H9 (cell line): ENCODE results near the gene KRT80. TPM values are rescaled to one million over a fixed set of nuclear protein-coding genes. Genes with fewer than 3 reads are reported as not detected.

Experiments used
- DNase-seq: peaks from one replicate; pipeline ENCODE4 v3.0.0-alpha.2; 2017
- H2AFZ ChIP-seq: one replicate; pipeline ENCODE4 v1.6.1; 2013; ENCODE audit warnings: mild to moderate bottlenecking, low read length, control low read depth, moderate library complexity
- H2AK5ac ChIP-seq: 2 replicates; pipeline ENCODE4 v1.6.1; 2013; ENCODE audit warnings: low read length, control low read depth, mixed read lengths; ENCODE audit not compliant: insufficient read length
- H2BK120ac ChIP-seq: one replicate; pipeline ENCODE4 v1.6.1; 2013; ENCODE audit warnings: low read depth, mild to moderate bottlenecking, low read length, control low read depth, inconsistent platforms; ENCODE audit not compliant: poor library complexity, severe bottlenecking
- H2BK12ac ChIP-seq: 2 replicates; pipeline ENCODE4 v1.6.1; 2013; ENCODE audit warnings: low read length, control low read depth, mixed read lengths, low read depth; ENCODE audit not compliant: insufficient read length
- H2BK15ac ChIP-seq: 2 replicates; pipeline ENCODE4 v1.6.1; 2013; ENCODE audit warnings: low read depth, low read length, control low read depth
- H2BK20ac ChIP-seq: one replicate; pipeline ENCODE4 v1.6.1; 2013; ENCODE audit warnings: low read depth, mild to moderate bottlenecking, low read length, control low read depth, inconsistent platforms; ENCODE audit not compliant: poor library complexity, severe bottlenecking
- H2BK5ac ChIP-seq: 2 replicates; pipeline ENCODE4 v1.6.1; 2013; ENCODE audit warnings: low read length, control low read depth, mixed read lengths; ENCODE audit not compliant: insufficient read length
- H3K14ac ChIP-seq: 2 replicates; pipeline ENCODE4 v1.6.1; 2013; ENCODE audit warnings: low read length, control low read depth; ENCODE audit not compliant: insufficient read depth
- H3K18ac ChIP-seq: 2 replicates; pipeline ENCODE4 v1.6.1; 2013; ENCODE audit warnings: low read depth, mild to moderate bottlenecking, mixed read lengths, low read length, control low read depth; ENCODE audit not compliant: insufficient read length
- H3K23ac ChIP-seq: 2 replicates; pipeline ENCODE4 v1.6.1; 2013; ENCODE audit warnings: low read length, control low read depth, mixed read lengths, low read depth; ENCODE audit not compliant: insufficient read length
- H3K23me2 ChIP-seq: 2 replicates; pipeline ENCODE4 v1.6.1; 2013; ENCODE audit warnings: low read depth, mild to moderate bottlenecking, mixed read lengths, low read length, control low read depth; ENCODE audit not compliant: insufficient read length, poor library complexity, severe bottlenecking
- H3K27ac ChIP-seq: 2 replicates; pipeline ENCODE4 v1.5.1; 2013; ENCODE audit warnings: low read length, control low read depth, mixed read lengths, low read depth; ENCODE audit not compliant: insufficient read length
- H3K27me3 ChIP-seq: 2 replicates; pipeline ENCODE4 v1.6.1; 2013; ENCODE audit warnings: low read length, control low read depth, inconsistent platforms; ENCODE audit not compliant: insufficient read depth
- H3K4ac ChIP-seq: 2 replicates; pipeline ENCODE4 v1.6.1; 2013; ENCODE audit warnings: low read depth, mild to moderate bottlenecking, control low read depth, inconsistent platforms, low read length, moderate library complexity
- H3K4me1 ChIP-seq: 2 replicates; pipeline ENCODE4 v1.6.1; 2013; ENCODE audit warnings: low read length, control low read depth, inconsistent platforms; ENCODE audit not compliant: insufficient read depth
- H3K4me2 ChIP-seq: 2 replicates; pipeline ENCODE4 v1.6.1; 2013; ENCODE audit warnings: low read length, control low read depth, mixed read lengths; ENCODE audit not compliant: insufficient read length, insufficient read depth
- H3K56ac ChIP-seq: 2 replicates; pipeline ENCODE4 v1.6.1; 2013; ENCODE audit warnings: low read depth, mild to moderate bottlenecking, mixed read lengths, low read length, control low read depth; ENCODE audit not compliant: insufficient read length
- H3K79me1 ChIP-seq: 2 replicates; pipeline ENCODE4 v1.6.1; 2013; ENCODE audit warnings: low read depth, mild to moderate bottlenecking, moderate library complexity, low read length, control low read depth, inconsistent platforms; ENCODE audit not compliant: insufficient read depth, poor library complexity, severe bottlenecking
- H3K79me2 ChIP-seq: 2 replicates; pipeline ENCODE4 v1.6.1; 2013; ENCODE audit warnings: low read length, control low read depth, inconsistent platforms; ENCODE audit not compliant: insufficient read depth
- H3K9ac ChIP-seq: 2 replicates; pipeline ENCODE4 v1.6.1; 2013; ENCODE audit warnings: low read length, control low read depth, mixed read lengths; ENCODE audit not compliant: insufficient read length; ENCODE audit errors: extremely low read depth
- H3K9me3 ChIP-seq: one replicate; pipeline ENCODE4 v1.6.1; 2013; ENCODE audit warnings: low read depth, low read length, inconsistent platforms; ENCODE audit not compliant: control insufficient read depth
- H3T11ph ChIP-seq: one replicate; pipeline ENCODE4 v1.6.1; 2013; ENCODE audit warnings: mild to moderate bottlenecking, low read length, control low read depth, inconsistent platforms
- H4K20me1 ChIP-seq: one replicate; pipeline ENCODE4 v1.6.1; 2013; ENCODE audit not compliant: control insufficient read depth, insufficient read length, insufficient read depth
- H4K5ac ChIP-seq: 2 replicates; pipeline ENCODE4 v1.6.1; 2013; ENCODE audit warnings: low read depth, mild to moderate bottlenecking, mixed read lengths, low read length, control low read depth; ENCODE audit not compliant: insufficient read length
- H4K8ac ChIP-seq: replicated peaks from 2 replicates; pipeline ENCODE4 v1.6.1; 2013; ENCODE audit warnings: low read length, control low read depth, mixed read lengths, low read depth; ENCODE audit not compliant: insufficient read length
- H4K91ac ChIP-seq: 2 replicates; pipeline ENCODE4 v1.6.1; 2013; ENCODE audit warnings: low read depth, mild to moderate bottlenecking, moderate library complexity, mixed read lengths, low read length, control low read depth; ENCODE audit not compliant: insufficient read length
- H3K27ac Mint-ChIP-seq, 3 experiments: 2 replicates in 2 of 3; 3 replicates in 1 of 3; pipeline ENCODE4 v1.8.0; 2020 to 2021; ENCODE audit warnings: mixed read lengths in 3 of 3, mild to moderate bottlenecking in 1 of 3, moderate library complexity in 1 of 3
- H3K27me3 Mint-ChIP-seq: 2 replicates; pipeline ENCODE4 v1.8.0; 2021; ENCODE audit warnings: low read depth, mild to moderate bottlenecking, moderate library complexity, mixed read lengths
- H3K36me3 Mint-ChIP-seq, 3 experiments: 2 replicates in 2 of 3; 3 replicates in 1 of 3; pipeline ENCODE4 v1.8.0; 2020 to 2021; ENCODE audit warnings: low read depth in 3 of 3, mixed read lengths in 3 of 3; ENCODE audit not compliant: insufficient read depth in 1 of 3
- H3K4me1 Mint-ChIP-seq, 2 experiments: 2 replicates each; pipeline ENCODE4 v1.8.0; 2020; ENCODE audit warnings: mixed read lengths in 2 of 2
- H3K4me3 Mint-ChIP-seq, 2 experiments: 2 replicates in 1 of 2; 3 replicates in 1 of 2; pipeline ENCODE4 v1.8.0; 2020 to 2021; ENCODE audit warnings: mild to moderate bottlenecking in 2 of 2, mixed read lengths in 2 of 2, moderate library complexity in 1 of 2
- H3K9me3 Mint-ChIP-seq, 2 experiments: 2 replicates in 1 of 2; 3 replicates in 1 of 2; pipeline ENCODE4 v1.8.0; 2020; ENCODE audit warnings: mild to moderate bottlenecking in 2 of 2, mixed read lengths in 2 of 2, moderate library complexity in 1 of 2
- WGBS: extraction: QIAGEN DNeasy Blood & Tissue Kit; methylation state at CpG from one replicate; pipeline ENCODE4 v1.1.7; 2013; ENCODE audit warnings: missing lambda C conversion rate, low lambda C conversion rate, mixed read lengths; ENCODE audit not compliant: insufficient read length; ENCODE audit errors: extremely low coverage; 5-methylcytosine and 5-hydroxymethylcytosine counted together
- total RNA-seq: library from RNA; stranded (reverse); gene quantifications from 2 replicates; pipeline ENCODE4 v1.2.1, GENCODE V29; 2021
- TF ChIP-seq, protein P1 (sequence below): fragments of 200-600 bp; sonication (generic); conservative IDR thresholded peaks from 3 replicates; pipeline ENCODE4 v1.8.0; 2021; ENCODE audit warnings: antibody characterized with exemption, mild to moderate bottlenecking

The KRT80 gene
- total RNA-seq, 1 experiment from 2014 or later, result not detected

DNA sequence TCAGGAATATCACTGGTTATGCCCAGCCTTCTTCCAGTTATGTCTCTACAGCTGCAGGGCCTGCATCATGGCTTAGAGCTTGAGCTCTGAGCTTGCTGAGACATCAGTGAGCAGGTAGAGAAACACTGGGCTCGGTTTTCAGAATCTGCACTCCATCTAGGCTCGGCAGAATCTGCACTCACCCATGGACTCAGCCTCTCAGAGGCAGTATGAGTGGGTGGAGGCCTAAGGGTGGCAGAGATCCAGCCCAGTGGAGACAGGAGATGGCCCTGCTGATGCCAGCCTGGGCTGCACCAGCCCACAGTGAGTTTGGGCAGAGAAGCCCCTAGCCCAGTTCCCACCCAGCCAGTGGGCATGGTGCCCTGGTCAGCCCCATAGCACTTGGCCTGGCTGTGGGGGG is 12.8 kb downstream of the KRT80 start:
- no peak overlapping the region for H3K18ac ChIP-seq
- no peak overlapping the region for H3K4me3 Mint-ChIP-seq
- H3K79me2 ChIP-seq, result no peaks in the 10 kb centered on the region
- H3K9me3 Mint-ChIP-seq, result no peaks in the 10 kb centered on the region; a peak in 1 of 5 replicates
- H3K14ac ChIP-seq, result no peak overlapping the region
- TF ChIP-seq, protein P1, sequence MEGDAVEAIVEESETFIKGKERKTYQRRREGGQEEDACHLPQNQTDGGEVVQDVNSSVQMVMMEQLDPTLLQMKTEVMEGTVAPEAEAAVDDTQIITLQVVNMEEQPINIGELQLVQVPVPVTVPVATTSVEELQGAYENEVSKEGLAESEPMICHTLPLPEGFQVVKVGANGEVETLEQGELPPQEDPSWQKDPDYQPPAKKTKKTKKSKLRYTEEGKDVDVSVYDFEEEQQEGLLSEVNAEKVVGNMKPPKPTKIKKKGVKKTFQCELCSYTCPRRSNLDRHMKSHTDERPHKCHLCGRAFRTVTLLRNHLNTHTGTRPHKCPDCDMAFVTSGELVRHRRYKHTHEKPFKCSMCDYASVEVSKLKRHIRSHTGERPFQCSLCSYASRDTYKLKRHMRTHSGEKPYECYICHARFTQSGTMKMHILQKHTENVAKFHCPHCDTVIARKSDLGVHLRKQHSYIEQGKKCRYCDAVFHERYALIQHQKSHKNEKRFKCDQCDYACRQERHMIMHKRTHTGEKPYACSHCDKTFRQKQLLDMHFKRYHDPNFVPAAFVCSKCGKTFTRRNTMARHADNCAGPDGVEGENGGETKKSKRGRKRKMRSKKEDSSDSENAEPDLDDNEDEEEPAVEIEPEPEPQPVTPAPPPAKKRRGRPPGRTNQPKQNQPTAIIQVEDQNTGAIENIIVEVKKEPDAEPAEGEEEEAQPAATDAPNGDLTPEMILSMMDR, result no peak
- H3K56ac ChIP-seq, result no peak overlapping the region
- H2BK15ac ChIP-seq, result no peak overlapping the region
- no peak overlapping the region for H4K5ac ChIP-seq
- no peak overlapping the region for H3K27ac ChIP-seq
- no peaks in the 10 kb centered on the region for H3K36me3 Mint-ChIP-seq
- no peak overlapping the region for H2AFZ ChIP-seq
- no peak for DNase-seq
- H4K20me1 ChIP-seq, result no peaks in the 10 kb centered on the region
- H3T11ph ChIP-seq, result no peak overlapping the region
- H4K91ac ChIP-seq, result no peak overlapping the region
- H3K23ac ChIP-seq, result no peak overlapping the region
- H3K23me2 ChIP-seq, result no peaks in the 10 kb centered on the region
- H2BK20ac ChIP-seq, result no peak overlapping the region
- no peaks in the 10 kb centered on the region for H3K27me3 ChIP-seq
- no peak overlapping the region for H2AK5ac ChIP-seq
- no peak overlapping the region for H3K4ac ChIP-seq
- no peak overlapping the region for H2BK12ac ChIP-seq
- no peak overlapping the region for H4K8ac ChIP-seq
- WGBS, result no CpG with 5 or more reads among the region's 2 CpGs
- no peaks in the 10 kb centered on the region for H3K79me1 ChIP-seq
- no peak overlapping the region for H2BK120ac ChIP-seq
- H3K4me2 ChIP-seq, result no peak overlapping the region
- no peak overlapping the region for H2BK5ac ChIP-seq
- no peak overlapping the region for H3K27ac Mint-ChIP-seq
- peaks cover 13% of the 10 kb centered on the region for H3K27me3 Mint-ChIP-seq
- H3K4me1 ChIP-seq, result peaks cover 2% of the 10 kb centered on the region; the same call in 1 of the 2 replicates
- no peak overlapping the region for H3K9ac ChIP-seq
- H3K9me3 ChIP-seq, result no peaks in the 10 kb centered on the region
- H3K4me1 Mint-ChIP-seq, result peaks cover 38 to 46% of the 10 kb centered on the region in 2 experiments
